Trophoblast cell (in vitro differentiated cells and primary cell): Measurements from ENCODE around the gene SND1.
"Not testable (repeated sequence)": the region's sequence is repeated elsewhere in the genome, so short reads cannot be mapped to it uniquely, and the experiment has no call there.

Source experiments
- DNase-seq, 2 donors: peaks; one replicate each; pipeline ENCODE4 v3.0.0-alpha.2; 2016
- H2AFZ ChIP-seq: 2 replicates; pipeline ENCODE4 v1.6.1; 2013; ENCODE audit warnings: low read length, moderate library complexity, mild to moderate bottlenecking; ENCODE audit not compliant: insufficient read depth, poor library complexity
- H2AK5ac ChIP-seq: 2 replicates; pipeline ENCODE4 v1.6.1; 2013; ENCODE audit warnings: mild to moderate bottlenecking, low read length
- H2BK120ac ChIP-seq: 2 replicates; pipeline ENCODE4 v1.6.1; 2013; ENCODE audit warnings: low read length, mild to moderate bottlenecking, moderate library complexity; ENCODE audit not compliant: insufficient read depth, poor library complexity
- H2BK12ac ChIP-seq: 2 replicates; pipeline ENCODE4 v1.6.1; 2013; ENCODE audit warnings: mild to moderate bottlenecking, low read length, moderate library complexity
- H2BK5ac ChIP-seq: 2 replicates; pipeline ENCODE4 v1.6.1; 2013; ENCODE audit warnings: low read length, low read depth, moderate library complexity, mild to moderate bottlenecking; ENCODE audit not compliant: poor library complexity
- H3K14ac ChIP-seq: 2 replicates; pipeline ENCODE4 v1.6.1; 2013; ENCODE audit warnings: mild to moderate bottlenecking, low read length
- H3K18ac ChIP-seq: 2 replicates; pipeline ENCODE4 v1.6.1; 2013; ENCODE audit warnings: mild to moderate bottlenecking, low read length
- H3K23ac ChIP-seq: 2 replicates; pipeline ENCODE4 v1.6.1; 2013; ENCODE audit warnings: low read length
- H3K27ac ChIP-seq: 2 replicates; pipeline ENCODE4 v1.5.1; 2013; ENCODE audit warnings: low read depth, mild to moderate bottlenecking, inconsistent platforms, low read length, moderate library complexity
- H3K27me3 ChIP-seq: 2 replicates; pipeline ENCODE4 v1.6.1; 2013; ENCODE audit warnings: inconsistent platforms, mild to moderate bottlenecking, low read length, moderate library complexity; ENCODE audit not compliant: insufficient read depth
- H3K36me3 ChIP-seq, 2 experiments: 1 replicate in 1 of 2; 2 replicates in 1 of 2; pipeline ENCODE4 v1.6.1; 2013; ENCODE audit warnings: low read length in 2 of 2, mild to moderate bottlenecking in 2 of 2, moderate library complexity in 1 of 2; ENCODE audit not compliant: insufficient read depth in 2 of 2, control insufficient read depth in 1 of 2
- H3K4ac ChIP-seq: 2 replicates; pipeline ENCODE4 v1.6.1; 2013; ENCODE audit warnings: low read depth, mild to moderate bottlenecking, low read length, moderate library complexity
- H3K4me1 ChIP-seq, 2 experiments: 1 replicate in 1 of 2; 2 replicates in 1 of 2; pipeline ENCODE4 v1.6.1; 2013; ENCODE audit warnings: low read length in 2 of 2, mild to moderate bottlenecking in 2 of 2, moderate library complexity in 1 of 2; ENCODE audit not compliant: insufficient read depth in 2 of 2, control insufficient read depth in 1 of 2
- H3K4me2 ChIP-seq: 2 replicates; pipeline ENCODE4 v1.6.1; 2013; ENCODE audit warnings: inconsistent platforms, mild to moderate bottlenecking, low read length, moderate library complexity
- H3K4me3 ChIP-seq: 2 replicates; pipeline ENCODE4 v1.5.1; 2013; ENCODE audit warnings: mild to moderate bottlenecking, low read depth, low read length, inconsistent platforms
- H3K79me1 ChIP-seq: one replicate; pipeline ENCODE4 v1.6.1; 2013; ENCODE audit warnings: low read length
- H3K79me2 ChIP-seq: 2 replicates; pipeline ENCODE4 v1.6.1; 2013; ENCODE audit warnings: low read length, mild to moderate bottlenecking; ENCODE audit not compliant: control insufficient read depth, insufficient read depth, poor library complexity
- H3K9ac ChIP-seq: 2 replicates; pipeline ENCODE4 v1.6.1; 2013; ENCODE audit warnings: mild to moderate bottlenecking, low read length
- H3K9me3 ChIP-seq: 2 replicates; pipeline ENCODE4 v1.6.1; 2013; ENCODE audit warnings: low read depth, mild to moderate bottlenecking, control low read depth, inconsistent platforms, low read length; ENCODE audit not compliant: insufficient read depth
- H4K12ac ChIP-seq: 2 replicates; pipeline ENCODE4 v1.6.1; 2013; ENCODE audit warnings: low read depth, mild to moderate bottlenecking, low read length, moderate library complexity
- H4K8ac ChIP-seq: 2 replicates; pipeline ENCODE4 v1.6.1; 2013; ENCODE audit warnings: low read depth, mild to moderate bottlenecking, low read length, moderate library complexity
- H4K91ac ChIP-seq: one replicate; pipeline ENCODE4 v1.6.1; 2013; ENCODE audit warnings: low read depth, mild to moderate bottlenecking, low read length, moderate library complexity
- whole genome bisulfite sequencing: extraction: QIAGEN DNeasy Blood & Tissue Kit; methylation state at CpG from one replicate; pipeline ENCODE4 v1.1.7; 2013; ENCODE audit warnings: missing lambda C conversion rate; ENCODE audit not compliant: insufficient read length, insufficient coverage; ENCODE audit errors: extremely low coverage; 5-methylcytosine and 5-hydroxymethylcytosine counted together

The SND1 gene

GRCh38 chr7:128107516-128107915 is 455.5 kb downstream of the SND1 start:
- H3K79me2 ChIP-seq, H3K79me1 ChIP-seq, H2BK5ac ChIP-seq, H4K12ac ChIP-seq, H3K4me3 ChIP-seq, H3K9ac ChIP-seq, H3K27ac ChIP-seq, H3K4me1 ChIP-seq, H2BK120ac ChIP-seq, H4K91ac ChIP-seq, H3K9me3 ChIP-seq, H2AFZ ChIP-seq, H3K27me3 ChIP-seq, H3K18ac ChIP-seq, H3K23ac ChIP-seq, H3K4me2 ChIP-seq, H2AK5ac ChIP-seq, H3K14ac ChIP-seq, H3K36me3 ChIP-seq, H3K4ac ChIP-seq, H2BK12ac ChIP-seq, DNase-seq, H4K8ac ChIP-seq: not testable (repeated sequence)
- WGBS, result no CpG with 5 or more reads among the region's 12 CpGs

- Histone ChIP-seq H3K27ac (no peak overlapping the region), H4K8ac (no peak overlapping the region), H2AK5ac (no peak overlapping the region), H2AFZ (no peak overlapping the region), H2BK12ac (no peak overlapping the region), H4K12ac (no peak overlapping the region), H3K4me1 (peaks cover 0 to 5% of the 10 kb centered on the region in 2 experiments), H3K79me2 (no peaks in the 10 kb centered on the region), H3K27me3 (no peaks in the 10 kb centered on the region), H3K14ac (no peak overlapping the region), H3K9ac (no peak overlapping the region), H4K91ac (no peak overlapping the region), H2BK5ac (no peak overlapping the region), H3K4me3 (no peak overlapping the region), H3K18ac (no peak overlapping the region), H3K36me3 (no peaks in the 10 kb centered on the region), H3K4me2 (no peak overlapping the region), H3K9me3 (peaks cover 2% of the 10 kb centered on the region), H3K23ac (no peak overlapping the region), H3K79me1 (no peaks in the 10 kb centered on the region), H2BK120ac (no peak overlapping the region), H3K4ac (no peak overlapping the region)
- WGBS, result no CpG with 5 or more reads among the region's 7 CpGs
- no peak for DNase-seq
Observed at GRCh38 chr7:128108129-128108528, 456.1 kb downstream of the SND1 start.

- Histone ChIP-seq H2BK120ac (no peak overlapping the region), H3K4me2 (no peak overlapping the region), H3K27me3 (no peaks in the 10 kb centered on the region), H2AFZ (no peak overlapping the region), H3K27ac (peak overlapping the region; percentile 31), H4K12ac (no peak overlapping the region), H2BK12ac (no peak overlapping the region), H4K91ac (no peak overlapping the region), H3K4me3 (no peak overlapping the region), H3K18ac (no peak overlapping the region), H3K14ac (no peak overlapping the region), H3K79me2 (no peaks in the 10 kb centered on the region), H3K79me1 (no peaks in the 10 kb centered on the region), H3K4me1 (peaks cover 0 to 5% of the 10 kb centered on the region in 2 experiments), H3K23ac (no peak overlapping the region), H2AK5ac (no peak overlapping the region), H3K9me3 (peaks cover 2% of the 10 kb centered on the region), H2BK5ac (no peak overlapping the region), H3K9ac (no peak overlapping the region), H4K8ac (no peak overlapping the region), H3K36me3 (no peaks in the 10 kb centered on the region), H3K4ac (no peak overlapping the region)
- WGBS, result no CpG with 5 or more reads among the region's 11 CpGs
- no peak for DNase-seq
Observed at GRCh38 chr7:128108641-128109423, 456.8 kb downstream of the SND1 start.

GRCh38 chr7:128109424-128109969 is 457.5 kb downstream of the SND1 start:
- not testable (repeated sequence) for H3K23ac ChIP-seq, H3K36me3 ChIP-seq, H3K18ac ChIP-seq, H2BK12ac ChIP-seq, H3K4ac ChIP-seq, H3K4me3 ChIP-seq, H3K9me3 ChIP-seq, DNase-seq, H3K27me3 ChIP-seq, H3K79me2 ChIP-seq, H4K12ac ChIP-seq, H3K79me1 ChIP-seq, H4K91ac ChIP-seq, H3K14ac ChIP-seq, H3K9ac ChIP-seq, H3K4me2 ChIP-seq, H2BK120ac ChIP-seq, H3K4me1 ChIP-seq, H4K8ac ChIP-seq, H2AFZ ChIP-seq, H2AK5ac ChIP-seq, H3K27ac ChIP-seq
- peak overlapping the region; percentile 23 for H2BK5ac ChIP-seq
- no CpG with 5 or more reads among the region's 12 CpGs for WGBS
